Measurements from ENCODE around the gene CEP164.
"Not testable (repeated sequence)": the region's sequence is repeated elsewhere in the genome, so short reads cannot be mapped to it uniquely, and the experiment has no call there.

The CEP164 gene

DNA sequence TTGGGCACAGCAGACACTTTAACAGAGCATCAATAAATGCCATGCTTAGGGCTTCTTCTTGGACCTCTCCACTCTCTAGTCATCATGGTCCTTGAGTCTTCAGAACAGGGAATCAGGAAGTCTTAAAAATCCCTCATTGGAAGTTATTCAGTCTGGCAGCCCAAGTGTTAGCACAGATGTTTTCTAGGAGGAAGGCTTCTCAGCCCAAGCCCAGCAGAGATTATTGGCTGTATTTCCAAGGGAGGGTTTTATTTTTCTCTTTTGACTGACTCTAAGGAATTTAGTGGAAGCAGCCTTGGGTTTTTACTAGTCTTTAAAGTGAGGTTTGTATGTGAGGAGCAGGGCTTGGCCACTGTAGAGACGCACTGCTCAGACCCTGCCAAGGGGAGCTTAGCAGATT lies 41.9 kb downstream of the CEP164 start:
- DNase-seq, result no peak

GRCh38 chr11:117371453-117371852 lies 43.8 kb downstream of the CEP164 start:
- DNase-seq, result no peak

GRCh38 chr11:117374316-117375055 lies 46.8 kb downstream of the CEP164 start:
- DNase-seq, result no peak

- no peak for DNase-seq
Measured at GRCh38 chr11:117375960-117376359, 48.3 kb downstream of the CEP164 start.

- DNase-seq, result no peak
Measured at GRCh38 chr11:117376517-117376916, 48.9 kb downstream of the CEP164 start.

DNA sequence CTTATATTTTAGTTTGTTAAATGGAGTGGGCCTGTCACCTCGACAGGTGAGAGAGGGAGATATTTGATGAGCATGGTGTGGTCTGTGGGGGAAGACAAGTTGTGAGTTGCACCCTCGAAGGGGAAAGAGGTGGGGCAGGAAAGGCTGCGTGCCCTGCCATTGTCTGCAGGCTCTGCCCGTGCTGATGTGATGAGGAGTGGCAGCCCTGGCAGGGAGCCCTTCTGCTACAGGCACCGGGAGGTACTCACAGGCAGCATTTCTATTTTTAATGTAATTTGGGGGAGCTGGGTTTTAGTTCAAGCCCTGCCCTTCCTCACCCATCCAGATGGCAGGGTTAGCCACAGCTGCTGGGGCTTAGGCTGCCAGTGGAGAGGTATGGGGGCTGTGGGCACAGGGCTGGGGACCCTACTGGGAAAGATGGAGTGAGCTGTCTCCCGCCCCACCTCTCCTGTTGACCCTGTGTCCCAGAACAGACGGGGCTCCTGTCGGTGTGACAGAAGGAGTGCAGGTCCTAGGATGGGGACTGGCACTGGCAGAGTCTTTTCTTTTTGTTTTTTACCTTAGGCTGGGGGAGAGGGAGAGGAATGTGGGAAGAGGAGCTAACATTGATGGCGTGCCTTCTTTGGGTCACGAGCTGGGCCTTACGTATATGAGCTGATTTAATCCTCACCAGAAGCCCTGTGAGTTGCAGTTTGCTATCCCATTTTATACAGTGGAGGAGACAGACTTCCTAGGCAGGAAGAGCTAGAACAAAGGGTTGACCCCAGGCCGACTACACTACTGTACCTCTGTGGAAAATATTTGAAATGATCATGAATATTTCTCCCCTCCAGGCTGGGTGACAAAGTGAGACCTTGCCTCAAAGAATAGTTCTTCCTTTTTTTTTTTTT lies 51.6 kb downstream of the CEP164 start:
- no peak for DNase-seq

DNA sequence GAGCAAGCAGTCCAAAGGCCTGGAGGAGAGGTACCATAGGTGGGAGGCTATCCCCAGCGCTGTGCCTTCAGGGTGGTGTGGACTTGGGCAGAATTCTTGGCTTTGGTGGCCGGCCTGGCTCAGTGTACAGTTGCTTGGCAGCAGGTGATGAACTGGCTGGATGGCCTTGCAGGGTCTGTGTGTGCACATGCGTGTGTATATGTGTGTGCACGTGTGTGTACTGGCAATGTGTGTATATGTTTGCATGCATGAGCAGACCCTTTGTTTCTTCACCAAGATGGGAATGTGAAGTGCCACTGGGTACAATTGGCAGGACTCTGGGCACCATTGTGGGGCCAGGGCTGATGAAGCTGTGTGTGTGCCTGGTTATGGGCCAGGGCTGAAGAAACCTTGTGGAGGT lies 53.0 kb downstream of the CEP164 start:
- DNase-seq, result no peak

GRCh38 chr11:117381481-117382387 lies 54.1 kb downstream of the CEP164 start:
- no peak for DNase-seq

DNA sequence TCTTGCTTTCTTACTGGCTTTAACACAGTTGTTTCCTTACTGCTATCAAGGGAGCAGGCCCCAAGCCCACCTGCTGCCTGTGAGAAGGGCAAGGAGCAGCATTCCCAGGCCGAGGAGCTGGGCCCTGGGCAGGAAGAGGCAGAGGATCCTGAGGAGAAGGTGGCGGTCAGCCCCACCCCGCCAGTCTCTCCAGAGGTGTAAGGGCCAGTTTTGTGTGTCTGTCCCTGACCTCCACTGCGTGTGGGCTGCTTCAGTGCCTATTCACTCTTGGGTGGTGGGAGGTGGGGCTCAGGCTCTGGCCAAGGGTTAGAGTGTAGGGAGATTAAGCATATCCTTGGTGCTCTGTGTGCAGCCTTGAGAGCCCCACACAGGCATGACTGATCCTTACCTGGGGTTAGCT lies 55.1 kb downstream of the CEP164 start:
- no peak for DNase-seq

DNA sequence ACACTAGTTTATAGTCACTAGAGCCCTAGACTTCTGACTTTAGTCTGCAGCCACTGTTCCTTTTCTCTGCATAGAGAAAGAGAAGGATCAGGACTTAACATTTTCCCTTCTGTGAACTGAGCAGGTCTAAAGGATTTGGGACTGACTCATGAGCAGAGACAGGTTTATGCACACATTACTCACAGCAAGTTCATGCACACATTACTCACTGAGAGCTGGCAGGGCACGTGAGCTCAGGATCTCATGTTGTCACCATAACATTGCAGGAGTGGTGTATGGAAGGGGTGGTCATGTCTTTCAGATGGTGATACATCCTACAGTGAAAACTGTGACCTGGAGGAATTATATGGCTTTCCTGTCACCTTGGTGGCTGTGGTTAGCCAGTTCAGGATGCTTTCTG lies 56.4 kb downstream of the CEP164 start:
- DNase-seq, result no peak

DNA sequence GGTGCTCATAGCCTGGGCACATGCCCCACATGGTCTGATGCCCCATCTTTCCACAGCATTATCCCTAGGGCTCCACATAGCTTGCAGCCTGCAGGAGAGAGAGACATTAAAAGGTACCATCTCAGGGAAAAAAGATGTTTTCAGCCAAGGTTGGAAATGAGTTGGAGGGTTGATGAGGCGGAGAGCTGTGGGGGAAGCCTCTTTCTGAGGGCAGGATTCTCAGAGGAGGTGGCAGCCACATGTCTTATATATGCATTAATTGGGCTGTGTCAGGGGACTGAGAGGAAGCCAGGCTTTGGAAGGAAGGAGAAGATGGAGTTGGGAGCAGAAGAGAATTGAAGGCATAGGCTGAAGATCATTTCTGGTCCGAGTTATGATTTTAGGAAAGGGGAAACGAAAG lies 57.8 kb downstream of the CEP164 start:
- DNase-seq, result no peak

DNA sequence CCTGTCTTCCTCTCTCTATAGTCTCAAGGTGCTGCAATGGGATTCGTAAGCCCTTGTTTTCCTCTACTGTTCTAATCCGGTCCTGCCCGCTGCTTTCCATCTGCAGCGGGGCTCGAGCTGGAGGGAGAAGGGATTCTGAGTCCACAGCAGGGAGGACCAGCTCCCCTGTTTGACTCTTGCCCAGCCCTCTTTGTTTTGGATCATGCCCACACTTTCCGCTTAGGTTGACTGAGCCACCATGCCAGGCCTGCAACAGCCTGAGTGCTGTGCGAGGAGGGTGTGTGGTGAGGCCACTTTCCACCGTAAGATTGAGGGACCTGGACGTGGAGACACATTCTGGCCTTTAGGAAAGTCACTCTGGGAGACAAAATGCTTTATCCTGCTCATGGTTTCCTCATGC lies 58.3 kb downstream of the CEP164 start:
- no peak for DNase-seq

GRCh38 chr11:117387992-117388755 lies 60.5 kb downstream of the CEP164 start:
- no peak for DNase-seq

GRCh38 chr11:117390743-117391142 lies 63.1 kb downstream of the CEP164 start:
- DNase-seq, result no peak

DNA sequence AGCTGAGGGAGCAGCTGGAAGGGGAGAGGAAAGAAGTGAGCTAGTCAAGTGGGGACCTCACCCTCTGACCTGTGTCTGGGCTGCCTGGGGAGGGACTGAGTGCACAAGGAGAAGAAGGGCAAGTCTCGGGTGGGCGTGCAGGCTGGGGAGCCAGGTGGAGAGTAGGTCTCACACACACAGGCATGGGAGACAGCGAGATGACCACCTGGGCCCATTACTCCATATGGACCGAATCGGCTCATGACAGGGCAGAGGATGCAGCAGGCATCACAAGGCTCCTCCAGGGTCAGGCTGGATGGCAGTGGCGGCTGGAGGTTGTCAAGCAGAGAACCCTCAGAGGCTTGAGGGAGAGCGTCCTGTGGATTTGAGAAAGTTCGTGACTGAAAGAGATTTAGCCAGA lies 63.5 kb downstream of the CEP164 start:
- no peak for DNase-seq

GRCh38 chr11:117392001-117392690 lies 64.5 kb downstream of the CEP164 start:
- DNase-seq, result no peak

GRCh38 chr11:117392979-117393378 lies 65.3 kb downstream of the CEP164 start:
- DNase-seq, result no peak

GRCh38 chr11:117394221-117394925 lies 66.7 kb downstream of the CEP164 start:
- DNase-seq, result no peak

- DNase-seq, result no peak
Measured at GRCh38 chr11:117395476-117395875, 67.8 kb downstream of the CEP164 start.

GRCh38 chr11:117396970-117397369 lies 69.3 kb downstream of the CEP164 start:
- DNase-seq, result no peak

GRCh38 chr11:117398618-117399017 lies 71.0 kb downstream of the CEP164 start:
- DNase-seq, result not testable (repeated sequence)

All from hematopoietic multipotent progenitor cell treated with erythropoietin and hydrocortisone succinate and interleukin-3 and kit ligand, for 6 days (in vitro differentiated cells).